Measurements from ENCODE around the gene WDR88.

Gene WDR88

GRCh38 chr19:33201886-33202545 is 70.1 kb downstream of the WDR88 start:
- in situ Hi-C loops (cut with HindIII; ENCODE audit: low sequenced_read_pairs), result no loop called here
- TF ChIP-seq, protein P1, sequence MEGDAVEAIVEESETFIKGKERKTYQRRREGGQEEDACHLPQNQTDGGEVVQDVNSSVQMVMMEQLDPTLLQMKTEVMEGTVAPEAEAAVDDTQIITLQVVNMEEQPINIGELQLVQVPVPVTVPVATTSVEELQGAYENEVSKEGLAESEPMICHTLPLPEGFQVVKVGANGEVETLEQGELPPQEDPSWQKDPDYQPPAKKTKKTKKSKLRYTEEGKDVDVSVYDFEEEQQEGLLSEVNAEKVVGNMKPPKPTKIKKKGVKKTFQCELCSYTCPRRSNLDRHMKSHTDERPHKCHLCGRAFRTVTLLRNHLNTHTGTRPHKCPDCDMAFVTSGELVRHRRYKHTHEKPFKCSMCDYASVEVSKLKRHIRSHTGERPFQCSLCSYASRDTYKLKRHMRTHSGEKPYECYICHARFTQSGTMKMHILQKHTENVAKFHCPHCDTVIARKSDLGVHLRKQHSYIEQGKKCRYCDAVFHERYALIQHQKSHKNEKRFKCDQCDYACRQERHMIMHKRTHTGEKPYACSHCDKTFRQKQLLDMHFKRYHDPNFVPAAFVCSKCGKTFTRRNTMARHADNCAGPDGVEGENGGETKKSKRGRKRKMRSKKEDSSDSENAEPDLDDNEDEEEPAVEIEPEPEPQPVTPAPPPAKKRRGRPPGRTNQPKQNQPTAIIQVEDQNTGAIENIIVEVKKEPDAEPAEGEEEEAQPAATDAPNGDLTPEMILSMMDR (IDR thresholded peaks at IDR 0.05; ENCODE audit: low read depth, low read length), result no peak
- H3K4me3 ChIP-seq (ENCODE audit: low read depth, low read length), result no peak overlapping the region
- no peak for DNase-seq (ENCODE audit: low read depth, low spot score)

- DNase-seq (ENCODE audit: low read depth, low spot score), result no peak
- H3K4me3 ChIP-seq (ENCODE audit: low read depth, low read length), result no peak overlapping the region
- TF ChIP-seq, protein P1 (IDR thresholded peaks at IDR 0.05; ENCODE audit: low read depth, low read length), result no peak
- in situ Hi-C loops (cut with HindIII; ENCODE audit: low sequenced_read_pairs), result no loop called here
These were observed 70.9 kb downstream of the WDR88 start for GRCh38 chr19:33202546-33203507.

- DNase-seq (ENCODE audit: low read depth, low spot score), result no peak
- in situ Hi-C loops (cut with HindIII; ENCODE audit: low sequenced_read_pairs), result no loop called here
- TF ChIP-seq, protein P1 (IDR thresholded peaks at IDR 0.05; ENCODE audit: low read depth, low read length), result no peak
- no peak overlapping the region for H3K4me3 ChIP-seq (ENCODE audit: low read depth, low read length)
These were observed 71.6 kb downstream of the WDR88 start for GRCh38 chr19:33203529-33203928.

GRCh38 chr19:33204136-33204973 is 72.4 kb downstream of the WDR88 start:
- TF ChIP-seq, protein P1 (IDR thresholded peaks at IDR 0.05; ENCODE audit: low read depth, low read length), result no peak
- in situ Hi-C loops (cut with HindIII; ENCODE audit: low sequenced_read_pairs), result no loop called here
- H3K4me3 ChIP-seq (ENCODE audit: low read depth, low read length), result no peak overlapping the region
- DNase-seq (ENCODE audit: low read depth, low spot score), result no peak

DNA sequence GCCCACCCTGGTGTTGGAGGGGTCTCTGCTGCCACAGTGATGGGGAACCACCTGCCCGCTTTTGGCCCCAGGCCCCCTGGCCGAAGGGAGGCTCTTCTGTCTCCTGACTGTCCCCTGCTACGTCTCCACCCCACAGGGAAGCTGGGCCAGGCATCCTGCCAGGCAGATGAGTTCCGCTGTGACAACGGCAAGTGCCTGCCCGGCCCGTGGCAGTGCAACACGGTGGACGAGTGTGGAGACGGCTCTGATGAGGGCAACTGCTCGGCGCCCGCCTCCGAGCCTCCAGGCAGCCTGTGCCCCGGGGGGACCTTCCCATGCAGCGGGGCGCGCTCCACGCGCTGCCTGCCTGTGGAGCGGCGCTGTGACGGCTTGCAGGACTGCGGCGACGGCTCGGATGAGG is 73.2 kb downstream of the WDR88 start:
- H3K4me3 ChIP-seq (ENCODE audit: low read depth, low read length), result no peak overlapping the region
- DNase-seq (ENCODE audit: low read depth, low spot score), result no peak
- TF ChIP-seq, protein P1 (IDR thresholded peaks at IDR 0.05; ENCODE audit: low read depth, low read length), result no peak

More for the DNA sequence above, 73.2 kb downstream of the WDR88 start:
- in situ Hi-C loops (cut with HindIII; ENCODE audit: low sequenced_read_pairs), result no loop called here
